ENCODE measurements around the gene TECPR2. TPM values are rescaled to one million over a fixed set of nuclear protein-coding genes. Genes with fewer than 3 reads are reported as not detected.

Gene TECPR2
- total RNA-seq, 2 experiments from 2014 or later = 6.2 to 7.0 TPM

GRCh38 chr14:102481791-102482238 lies 119.1 kb downstream of the TECPR2 start:
- intact Hi-C loops (cut with micrococcal nuclease) = no loop called here
- CTCF ChIA-PET = no interaction called here
- Mint-ChIP-seq H3K4me1 (ENCODE audit: low read depth) (no peaks in the 10 kb centered on the region), H3K9me3 (peaks cover 8% of the 10 kb centered on the region), H3K36me3 (peaks cover 12% of the 10 kb centered on the region), H3K27ac (no peak overlapping the region), H3K4me3 (no peak overlapping the region), H3K27me3 (no peaks in the 10 kb centered on the region)
- no peak for DNase-seq
- POLR2A ChIA-PET = no interaction called here

- no peak overlapping the region for H3K27ac Mint-ChIP-seq
- intact Hi-C loops (cut with micrococcal nuclease) = no loop called here
Measured at GRCh38 chr14:102484316-102484715, 121.6 kb downstream of the TECPR2 start.

GRCh38 chr14:102485693-102486512 lies 123.2 kb downstream of the TECPR2 start:
- Mint-ChIP-seq H3K9me3 (peaks cover 8% of the 10 kb centered on the region), H3K36me3 (peaks cover 12% of the 10 kb centered on the region), H3K4me3 (no peak overlapping the region), H3K27me3 (no peaks in the 10 kb centered on the region), H3K4me1 (ENCODE audit: low read depth) (no peaks in the 10 kb centered on the region), H3K27ac (no peak overlapping the region)
- ChIA-PET POLR2A (no interaction called here), CTCF (interaction anchor here (1.1 kb wide), 1 partner anchor 15 kb away, joined by 3 read pairs; no protein-coding TSS in a partner anchor)
- DNase-seq = no peak
- intact Hi-C loops (cut with micrococcal nuclease) = no loop called here

More at GRCh38 chr14:102484316-102484715, 121.6 kb downstream of the TECPR2 start:
- Mint-ChIP-seq H3K36me3 (peaks cover 12% of the 10 kb centered on the region), H3K9me3 (peaks cover 8% of the 10 kb centered on the region), H3K27me3 (no peaks in the 10 kb centered on the region), H3K4me1 (ENCODE audit: low read depth) (no peaks in the 10 kb centered on the region), H3K4me3 (no peak overlapping the region)
- CTCF ChIA-PET = no interaction called here
- POLR2A ChIA-PET = no interaction called here
- DNase-seq = no peak

GRCh38 chr14:102486513-102487203 lies 123.9 kb downstream of the TECPR2 start:
- intact Hi-C loops (cut with micrococcal nuclease) = no loop called here
- Mint-ChIP-seq H3K27me3 (no peaks in the 10 kb centered on the region), H3K9me3 (peaks cover 8% of the 10 kb centered on the region), H3K4me3 (no peak overlapping the region), H3K4me1 (ENCODE audit: low read depth) (no peaks in the 10 kb centered on the region), H3K36me3 (peaks cover 12% of the 10 kb centered on the region), H3K27ac (no peak overlapping the region)
- POLR2A ChIA-PET = no interaction called here
- CTCF ChIA-PET = interaction anchor here (1.1 kb wide), 1 partner anchor 15 kb away, joined by 3 read pairs; no protein-coding TSS in a partner anchor
- no peak for DNase-seq

- Mint-ChIP-seq H3K9me3 (peaks cover 8% of the 10 kb centered on the region), H3K27ac (no peak overlapping the region), H3K4me1 (ENCODE audit: low read depth) (no peaks in the 10 kb centered on the region), H3K27me3 (no peaks in the 10 kb centered on the region), H3K4me3 (no peak overlapping the region), H3K36me3 (peaks cover 11% of the 10 kb centered on the region)
- intact Hi-C loops (cut with micrococcal nuclease) = no loop called here
- DNase-seq = no peak
- ChIA-PET CTCF (interaction anchor here (1.1 kb wide), 1 partner anchor 16 kb away, joined by 3 read pairs; no protein-coding TSS in a partner anchor), POLR2A (no interaction called here)
Measured at GRCh38 chr14:102487204-102487577, 124.5 kb downstream of the TECPR2 start.

GRCh38 chr14:102490456-102490855 lies 127.7 kb downstream of the TECPR2 start:
- POLR2A ChIA-PET = interaction anchor here (0.6 kb wide), 1 partner anchor 26 kb away, joined by 3 read pairs; no protein-coding TSS in a partner anchor
- Mint-ChIP-seq H3K4me3 (no peak overlapping the region), H3K27ac (no peak overlapping the region), H3K4me1 (ENCODE audit: low read depth) (no peaks in the 10 kb centered on the region), H3K27me3 (no peaks in the 10 kb centered on the region), H3K9me3 (no peaks in the 10 kb centered on the region), H3K36me3 (no peaks in the 10 kb centered on the region)
- intact Hi-C loops (cut with micrococcal nuclease) = no loop called here
- CTCF ChIA-PET = no interaction called here
- DNase-seq = no peak

- Mint-ChIP-seq H3K27me3 (no peaks in the 10 kb centered on the region), H3K4me3 (no peak overlapping the region), H3K36me3 (no peaks in the 10 kb centered on the region), H3K9me3 (no peaks in the 10 kb centered on the region), H3K4me1 (ENCODE audit: low read depth) (no peaks in the 10 kb centered on the region), H3K27ac (no peak overlapping the region)
- CTCF ChIA-PET = no interaction called here
- no peak for DNase-seq
- intact Hi-C loops (cut with micrococcal nuclease) = no loop called here
- POLR2A ChIA-PET = no interaction called here
Measured at GRCh38 chr14:102491366-102491765, 128.6 kb downstream of the TECPR2 start.

- Mint-ChIP-seq H3K27me3 (no peaks in the 10 kb centered on the region), H3K4me1 (ENCODE audit: low read depth) (no peaks in the 10 kb centered on the region), H3K9me3 (no peaks in the 10 kb centered on the region), H3K36me3 (no peaks in the 10 kb centered on the region), H3K27ac (no peak overlapping the region), H3K4me3 (no peak overlapping the region)
- DNase-seq = no peak
- POLR2A ChIA-PET = no interaction called here
- intact Hi-C loops (cut with micrococcal nuclease) = no loop called here
- CTCF ChIA-PET = no interaction called here
Measured at GRCh38 chr14:102491786-102492530, 129.2 kb downstream of the TECPR2 start.

GRCh38 chr14:102492531-102492910 lies 129.8 kb downstream of the TECPR2 start:
- Mint-ChIP-seq H3K36me3 (no peaks in the 10 kb centered on the region), H3K27ac (no peak overlapping the region), H3K4me3 (no peak overlapping the region), H3K27me3 (no peaks in the 10 kb centered on the region), H3K4me1 (ENCODE audit: low read depth) (no peaks in the 10 kb centered on the region), H3K9me3 (no peaks in the 10 kb centered on the region)
- intact Hi-C loops (cut with micrococcal nuclease) = no loop called here
- ChIA-PET POLR2A (no interaction called here), CTCF (no interaction called here)
- no peak for DNase-seq

GRCh38 chr14:102493096-102493495 lies 130.4 kb downstream of the TECPR2 start:
- POLR2A ChIA-PET = no interaction called here

GRCh38 chr14:102493585-102493984 lies 130.8 kb downstream of the TECPR2 start:
- no peak for DNase-seq
- CTCF ChIA-PET = interaction anchor here (1.3 kb wide), 1 partner anchor 55 kb away, joined by 3 read pairs; no protein-coding TSS in a partner anchor
- no peaks in the 10 kb centered on the region for H3K27me3 Mint-ChIP-seq
- H3K36me3 Mint-ChIP-seq = peaks cover 2% of the 10 kb centered on the region
- no peaks in the 10 kb centered on the region for H3K4me1 Mint-ChIP-seq (ENCODE audit: low read depth)
- H3K27ac Mint-ChIP-seq = no peak overlapping the region
- intact Hi-C loops (cut with micrococcal nuclease) = no loop called here
- POLR2A ChIA-PET = no interaction called here
- H3K4me3 Mint-ChIP-seq = no peak overlapping the region
- H3K9me3 Mint-ChIP-seq = no peaks in the 10 kb centered on the region

More at GRCh38 chr14:102493096-102493495, 130.4 kb downstream of the TECPR2 start:
- H3K27ac Mint-ChIP-seq = no peak overlapping the region
- H3K4me1 Mint-ChIP-seq (ENCODE audit: low read depth) = no peaks in the 10 kb centered on the region
- peaks cover 2% of the 10 kb centered on the region for H3K36me3 Mint-ChIP-seq
- no peak overlapping the region for H3K4me3 Mint-ChIP-seq
- no peaks in the 10 kb centered on the region for H3K9me3 Mint-ChIP-seq
- CTCF ChIA-PET = interaction anchor here (1.3 kb wide), 1 partner anchor 55 kb away, joined by 3 read pairs; no protein-coding TSS in a partner anchor
- no peak for DNase-seq
- H3K27me3 Mint-ChIP-seq = no peaks in the 10 kb centered on the region
- intact Hi-C loops (cut with micrococcal nuclease) = no loop called here
